ENCODE data around the gene HAGH. TPM values are rescaled to one million over a fixed set of nuclear protein-coding genes. Genes with fewer than 3 reads are reported as not detected.

The HAGH gene
- total RNA-seq, 2 experiments from 2014 or later = 26.9 to 29.9 TPM

GRCh38 chr16:1787322-1788094 lies 39.1 kb downstream of the HAGH start:
- H3K4me2 ChIP-seq (ENCODE audit: low read length) = no peak overlapping the region
- no peaks in the 10 kb centered on the region for H3K9me3 ChIP-seq (ENCODE audit: low read length)
- peaks cover 39% of the 10 kb centered on the region; the same call in 1 of the 2 replicates for H3K36me3 ChIP-seq (ENCODE audit: insufficient read depth, low read length)
- TF ChIP-seq CTCF (conservative IDR thresholded peaks at IDR 0.05; ENCODE audit: low read length) (no peak), EZH2phosphoT487 (IDR thresholded peaks at IDR 0.05; ENCODE audit: borderline replicate concordance, low read depth, low read length) (no peak)
- intact Hi-C loops (cut with micrococcal nuclease; ENCODE audit: unreplicated experiment) = no loop called here
- no peak overlapping the region for H3K4me3 ChIP-seq (ENCODE audit: low read depth, low read length, poor library complexity, severe bottlenecking)
- H3K9me2 ChIP-seq (ENCODE audit: insufficient read depth, low read length) = no peaks in the 10 kb centered on the region
- no peak overlapping the region for H2AFZ ChIP-seq (ENCODE audit: low read length)
- no peak overlapping the region for H3K27ac ChIP-seq (ENCODE audit: low read depth, low read length, poor library complexity, severe bottlenecking)
- no peaks in the 10 kb centered on the region; the same call in 1 of the 2 replicates for H4K20me1 ChIP-seq (ENCODE audit: insufficient read depth, low read length)
- ChIA-PET CTCF (ENCODE audit: unreplicated experiment) (no interaction called here), POLR2A (no interaction called here)
- no TSS peak for BruUV-seq (replicated peaks)
- peaks cover 22% of the 10 kb centered on the region for H3K79me2 ChIP-seq (ENCODE audit: insufficient read depth, low read depth, low read length)
- H3K4me1 ChIP-seq (ENCODE audit: insufficient read depth, low read length, poor library complexity, severe bottlenecking) = peaks cover 6% of the 10 kb centered on the region
- DNase-seq (ENCODE audit: low spot score) = no peak

- POLR2A ChIA-PET = no interaction called here
Measured at GRCh38 chr16:1787056-1787321, 39.6 kb downstream of the HAGH start.

More at GRCh38 chr16:1787056-1787321, 39.6 kb downstream of the HAGH start:
- Histone ChIP-seq H3K4me3 (ENCODE audit: low read depth, low read length, poor library complexity, severe bottlenecking) (no peak overlapping the region), H3K79me2 (ENCODE audit: insufficient read depth, low read depth, low read length) (peaks cover 22% of the 10 kb centered on the region), H3K9me2 (ENCODE audit: insufficient read depth, low read length) (no peaks in the 10 kb centered on the region), H4K20me1 (ENCODE audit: insufficient read depth, low read length) (no peaks in the 10 kb centered on the region; the same call in 1 of the 2 replicates), H2AFZ (ENCODE audit: low read length) (no peak overlapping the region), H3K4me1 (ENCODE audit: insufficient read depth, low read length, poor library complexity, severe bottlenecking) (peaks cover 6% of the 10 kb centered on the region), H3K9me3 (ENCODE audit: low read length) (no peaks in the 10 kb centered on the region), H3K27ac (ENCODE audit: low read depth, low read length, poor library complexity, severe bottlenecking) (no peak overlapping the region), H3K4me2 (ENCODE audit: low read length) (no peak overlapping the region), H3K36me3 (ENCODE audit: insufficient read depth, low read length) (peaks cover 39% of the 10 kb centered on the region; the same call in 1 of the 2 replicates)
- TF ChIP-seq EZH2phosphoT487 (IDR thresholded peaks at IDR 0.05; ENCODE audit: borderline replicate concordance, low read depth, low read length) (no peak), CTCF (conservative IDR thresholded peaks at IDR 0.05; ENCODE audit: low read length) (no peak)
- CTCF ChIA-PET (ENCODE audit: unreplicated experiment) = no interaction called here
- BruUV-seq (replicated peaks) = no TSS peak
- no peak for DNase-seq (ENCODE audit: low spot score)
- intact Hi-C loops (cut with micrococcal nuclease; ENCODE audit: unreplicated experiment) = no loop called here

All from OCI-LY7 (cell line).